HepG2 (cell line): ENCODE results near the gene KCNT2. TPM values are rescaled to one million over a fixed set of nuclear protein-coding genes. Genes with fewer than 3 reads are reported as not detected.

Experiments used
- ATAC-seq: fragments of 200-7000 bp; cut with Tn5 transposase; 3 replicates; pipeline ENCODE4 v1.9.1; 2020; ENCODE audit warnings: mild to moderate bottlenecking, moderate library complexity
- BruUV-seq: library from RNA; stranded (reverse); fragments of 400-500 nt; replicated peaks from 2 replicates; lab custom pipeline; 2021; lab: Mats Ljungman, UMichigan
- CTCF ChIA-PET: fragments of 300-600 bp; formaldehyde crosslinking; extraction: SDS; loops from one replicate; lab custom pipeline; 2021; ENCODE audit warnings: low total read pairs, inconsistent platforms, low intra/inter-chr PET ratio; lab: Yijun Ruan, JAX
- POLR2A ChIA-PET: fragments of 350-600 bp; sonication (Branson Sonifier 250); formaldehyde crosslinking; loops from one replicate; lab custom pipeline; 2020; ENCODE audit warnings: antibody characterized with exemption, inconsistent platforms; lab: Yijun Ruan, JAX
- DNase-seq: peaks from one replicate; pipeline ENCODE4 v3.0.0-alpha.2; 2015; ENCODE audit warnings: low spot score
- FAIRE-seq: peaks from 3 replicates; lab custom pipeline; 2011; peaks lifted over from hg19 to GRCh38; lab: Jason Lieb, UNC
- H2AFZ ChIP-seq: one replicate; pipeline ENCODE4 v1.6.1; 2011; ENCODE audit warnings: low read length, inconsistent platforms
- H3K27ac ChIP-seq: fragments of 300-600 bp; 3 replicates; pipeline ENCODE4 v1.8.0; 2011; ENCODE audit warnings: mixed run types, mild to moderate bottlenecking, mixed read lengths, low read length, inconsistent platforms; ENCODE audit not compliant: insufficient read depth; ENCODE audit errors: extremely low read length
- H3K27me3 ChIP-seq, 2 experiments: fragments of 200-600 bp in 1 of 2; 2 replicates in 1 of 2; 3 replicates in 1 of 2; pipeline versions ENCODE4 v1.6.0 to v1.8.0; 2011; ENCODE audit warnings: low read length in 2 of 2, mild to moderate bottlenecking in 2 of 2, moderate library complexity in 2 of 2, inconsistent platforms in 1 of 2; ENCODE audit not compliant: insufficient read depth in 2 of 2, control insufficient read depth in 1 of 2
- H3K36me3 ChIP-seq, 2 experiments: fragments of 200-600 bp in 1 of 2; replicated peaks in 1 of 2; 2 replicates in 1 of 2; 3 replicates in 1 of 2; pipeline versions ENCODE4 v1.5.1 to v1.8.0; 2011; ENCODE audit warnings: low read length in 2 of 2, inconsistent platforms in 1 of 2; ENCODE audit not compliant: insufficient read depth in 2 of 2, control insufficient read depth in 1 of 2
- H3K4me1 ChIP-seq: 2 replicates; pipeline ENCODE4 v1.5.1; 2012; ENCODE audit warnings: low read length, inconsistent platforms; ENCODE audit not compliant: insufficient read depth
- H3K4me2 ChIP-seq: 2 replicates; pipeline ENCODE4 v1.6.0; 2011; ENCODE audit warnings: low read depth, low read length, inconsistent platforms
- H3K4me3 ChIP-seq, 3 experiments: fragments of 200-600 bp in 1 of 3; sonication (generic), shearing (Covaris generic) in 1 of 3; replicated peaks in 1 of 3; 2 replicates each; pipeline ENCODE4 v1.5.1; 2011 to 2016; ENCODE audit warnings: low read length in 3 of 3, inconsistent platforms in 2 of 3, low read depth in 2 of 3, mild to moderate bottlenecking in 2 of 3, control low read depth in 1 of 3, mixed read lengths in 1 of 3; ENCODE audit not compliant: insufficient read depth in 1 of 3
- H3K79me2 ChIP-seq: one replicate; pipeline ENCODE4 v1.6.1; 2011; ENCODE audit warnings: low read length, inconsistent platforms; ENCODE audit not compliant: insufficient read depth
- H3K9ac ChIP-seq: 2 replicates; pipeline ENCODE4 v1.6.0; 2011; ENCODE audit warnings: mild to moderate bottlenecking, low read depth, low read length, inconsistent platforms; ENCODE audit not compliant: insufficient read depth
- H3K9me3 ChIP-seq: 2 replicates; pipeline ENCODE4 v1.5.1; 2012; ENCODE audit warnings: mild to moderate bottlenecking, low read length
- H4K20me1 ChIP-seq: 2 replicates; pipeline ENCODE4 v1.6.0; 2011; ENCODE audit warnings: inconsistent platforms, mild to moderate bottlenecking, low read length, moderate library complexity; ENCODE audit not compliant: insufficient read depth
- BCLAF1 ChIP-seq: fragments of 450-650 bp; IDR thresholded peaks from 2 replicates; pipeline ENCODE4 v1.6.1; 2017; ENCODE audit warnings: mild to moderate bottlenecking
- DMTF1 ChIP-seq: sonication (generic); formaldehyde crosslinking; IDR thresholded peaks from 2 replicates; pipeline ENCODE4 v1.4.0; 2020; ENCODE audit warnings: mild to moderate bottlenecking, missing genetic modification reagents
- HIC2 ChIP-seq: sonication (generic); formaldehyde crosslinking; IDR thresholded peaks from 2 replicates; pipeline ENCODE4 v1.9.0; 2022; ENCODE audit warnings: low read depth, missing genetic modification reagents
- SP5 ChIP-seq: IDR thresholded peaks from 2 replicates; pipeline ENCODE4 v1.6.1; 2016; ENCODE audit warnings: low read depth, borderline replicate concordance
- ZBTB8A ChIP-seq: sonication (generic); formaldehyde crosslinking; IDR thresholded peaks from 2 replicates; pipeline ENCODE4 v1.4.0; 2020; ENCODE audit warnings: mild to moderate bottlenecking, low read depth, missing genetic modification reagents, borderline replicate concordance
- ZNF326 ChIP-seq: sonication (generic); formaldehyde crosslinking; IDR thresholded peaks from 2 replicates; pipeline ENCODE4 v1.4.0; 2020; ENCODE audit warnings: missing genetic modification reagents, borderline replicate concordance
- ZNF772 ChIP-seq: sonication (generic); formaldehyde crosslinking; IDR thresholded peaks from 2 replicates; pipeline ENCODE4 v1.5.0; 2020; ENCODE audit warnings: mild to moderate bottlenecking, missing genetic modification reagents
- ZSCAN31 ChIP-seq: sonication (generic); formaldehyde crosslinking; IDR thresholded peaks from 2 replicates; pipeline ENCODE4 v1.5.0; 2020; ENCODE audit warnings: low read depth, mild to moderate bottlenecking, missing genetic modification reagents
- WGBS: methylation state at CpG from one replicate; pipeline ENCODE4 v1.1.6; 2017; ENCODE audit warnings: low lambda C conversion rate; 5-methylcytosine and 5-hydroxymethylcytosine counted together
- in situ Hi-C: cut with HindIII; loops from 2 replicates; pipeline ENCODE4 v1.10.0; 2017; ENCODE audit warnings: low pct_unique_long_range_greater_than_20kb; ENCODE audit not compliant: extremely low pct_ligation_motif_present
- intact Hi-C: fragments of 100-400 bp; cut with micrococcal nuclease; formaldehyde crosslinking; loops from one replicate; pipeline ENCODE4 v1.10.0; 2022; ENCODE audit not compliant: unreplicated experiment
- polyA plus RNA-seq, 8 experiments: library from polyadenylated mRNA; depleted of rRNA in 3 of 8; stranded (reverse) in 7 of 8; unstranded in 1 of 8; fragments of >200 nt; fragmentation: Illumina TruSeq in 4 of 8; extraction: Trizol in 4 of 8; gene quantifications; 2 replicates each; pipeline versions ENCODE4 v1.2.1 to v1.2.3, GENCODE V29; 2011 to 2016; ENCODE audit warnings: low read depth in 4 of 8, missing spikeins in 1 of 8, mixed read lengths in 1 of 8; ENCODE audit not compliant: insufficient read depth in 1 of 8
- total RNA-seq, 5 experiments: library from RNA; depleted of rRNA; stranded (reverse); fragments of >200 nt; fragmentation: Illumina TruSeq; extraction: Trizol; gene quantifications; 2 replicates each; pipeline ENCODE4 v1.2.3, GENCODE V29; 2016; ENCODE audit warnings: low read depth in 1 of 5

Gene KCNT2
- total and polyA plus RNA-seq, 2 of the 13 experiments (the other 11 are each of a cell fraction or from before 2014, with no cell fraction given), result not detected

GRCh38 chr1:196619721-196620120 lies 11.5 kb upstream of the KCNT2 start:
- H3K27me3 ChIP-seq, result no peaks in the 10 kb centered on the region
- no peaks in the 10 kb centered on the region for H4K20me1 ChIP-seq
- no peak overlapping the region for H3K27ac ChIP-seq
- no peaks in the 10 kb centered on the region for H3K79me2 ChIP-seq
- FAIRE-seq (no peak), DNase-seq (no peak), ATAC-seq (no peak)
- 48% methylated on average over 2 of the region's 2 CpGs for WGBS
- in situ Hi-C loops, result no loop called here
- H3K36me3 ChIP-seq, result no peaks in the 10 kb centered on the region
- POLR2A ChIA-PET, result no interaction called here
- CTCF ChIA-PET, result no interaction called here
- no peak overlapping the region for H3K4me2 ChIP-seq
- no peak overlapping the region for H3K9ac ChIP-seq
- H2AFZ ChIP-seq, result no peak overlapping the region
- TF ChIP-seq ZNF772 (CRISPR knock-in tag), result no peak
- TF ChIP-seq ZBTB8A (CRISPR knock-in tag), result no peak
- TF ChIP-seq DMTF1 (CRISPR knock-in tag), result no peak
- no peak for TF ChIP-seq HIC2 (CRISPR knock-in tag)
- TF ChIP-seq SP5 (CRISPR knock-in tag), result no peak
- TF ChIP-seq ZSCAN31 (CRISPR knock-in tag), result no peak
- no peak for TF ChIP-seq ZNF326 (CRISPR knock-in tag)
- TF ChIP-seq BCLAF1, result no peak
- no peak overlapping the region for H3K4me3 ChIP-seq
- H3K4me1 ChIP-seq, result no peaks in the 10 kb centered on the region
- H3K9me3 ChIP-seq, result no peaks in the 10 kb centered on the region
- no TSS peak for BruUV-seq
- intact Hi-C loops, result no loop called here
